GM19438 (cell line): Measurements from ENCODE around the gene COTL1.

ENCODE experiments used
- ATAC-seq: cut with Tn5 transposase; IDR thresholded peaks from one replicate; pipeline ENCODE4 v1.9.1; 2021; ENCODE audit warnings: low read depth; ENCODE audit not compliant: unreplicated experiment

COTL1 gene, protein sequence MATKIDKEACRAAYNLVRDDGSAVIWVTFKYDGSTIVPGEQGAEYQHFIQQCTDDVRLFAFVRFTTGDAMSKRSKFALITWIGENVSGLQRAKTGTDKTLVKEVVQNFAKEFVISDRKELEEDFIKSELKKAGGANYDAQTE

DNA sequence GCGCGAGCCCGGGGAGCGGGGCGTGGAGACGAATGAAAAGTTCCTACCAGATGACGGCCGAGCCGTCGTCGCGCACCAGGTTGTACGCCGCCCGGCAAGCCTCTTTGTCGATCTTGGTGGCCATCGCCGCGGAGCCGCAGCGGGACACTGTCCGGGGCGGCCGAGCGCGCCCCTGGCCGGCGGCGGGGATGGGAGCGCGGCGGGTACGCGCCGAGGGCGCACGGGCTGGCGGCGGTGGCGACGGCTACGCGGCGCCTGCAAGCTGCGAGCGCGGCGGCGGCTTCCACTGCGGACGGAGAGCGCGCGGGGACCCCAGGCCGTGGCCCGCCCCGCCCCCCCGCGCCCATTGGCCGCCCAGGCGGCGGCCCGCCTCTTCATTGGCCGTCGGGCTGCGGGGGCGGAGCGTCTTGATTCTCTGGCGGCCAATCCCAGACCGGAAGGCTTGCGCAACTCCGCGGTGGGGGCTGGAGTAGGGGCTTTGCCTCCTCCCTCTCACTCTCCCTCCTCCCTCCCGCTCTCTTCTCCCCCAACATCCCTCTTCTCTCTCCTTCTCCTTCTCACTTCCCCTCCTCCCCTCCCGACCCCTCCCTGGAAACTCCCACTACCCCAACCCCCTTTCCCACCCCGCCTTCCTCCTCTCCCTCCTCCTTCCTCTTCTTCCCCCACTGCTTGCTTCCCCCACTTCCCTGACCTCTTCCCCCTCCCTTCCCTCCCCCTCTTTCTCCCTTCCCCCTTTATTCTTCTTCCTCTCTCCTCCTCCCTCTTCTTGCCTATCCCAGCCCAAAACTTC, at the start of gene COTL1:
TSS of gene COTL1 (minus strand) at position 288 of the 790 bp plus-strand sequence. CDS start at position 124, 164 bp downstream.
- ATAC-seq, result peak; percentile 72

DNA sequence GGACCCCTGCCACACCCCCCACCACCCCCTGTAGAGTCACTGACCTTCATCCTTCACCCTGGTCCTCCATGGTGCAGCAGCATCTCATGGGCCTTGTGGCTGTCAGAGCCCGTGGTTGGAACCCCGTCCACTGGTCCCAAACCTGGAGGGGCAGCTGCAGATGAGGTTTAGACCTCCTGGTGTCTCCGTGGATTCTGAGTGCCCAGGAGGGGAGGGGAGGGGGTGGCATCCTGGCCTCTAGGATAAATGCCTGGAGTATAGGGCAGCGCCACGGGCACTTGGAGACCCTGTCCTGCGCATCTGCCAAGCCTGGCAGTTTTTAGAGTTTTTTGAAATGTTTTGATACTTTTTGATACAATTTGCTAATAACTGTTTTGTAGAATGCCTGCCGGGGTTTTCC, 48.0 kb upstream of the COTL1 start:
- ATAC-seq, result no peak

DNA sequence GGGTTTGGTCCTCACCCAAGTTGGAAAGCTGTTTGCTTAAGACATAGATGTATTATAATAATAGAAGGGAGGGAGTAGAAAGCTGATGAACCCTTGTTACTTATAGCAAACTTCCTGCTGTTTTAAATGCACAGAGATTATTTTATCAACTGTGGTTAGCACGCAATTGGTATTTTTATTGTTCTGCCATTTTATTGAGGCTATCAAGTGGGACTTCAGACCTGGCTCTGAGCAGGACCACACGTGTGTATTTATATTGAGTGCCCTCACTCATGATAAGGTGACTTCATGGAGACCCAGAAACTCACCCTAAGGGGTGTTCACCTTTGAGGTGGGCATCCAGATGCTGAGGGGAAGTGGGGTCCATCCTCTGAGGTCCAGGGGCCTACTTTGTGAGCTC, 47.5 kb upstream of the COTL1 start:
- no peak for ATAC-seq

DNA sequence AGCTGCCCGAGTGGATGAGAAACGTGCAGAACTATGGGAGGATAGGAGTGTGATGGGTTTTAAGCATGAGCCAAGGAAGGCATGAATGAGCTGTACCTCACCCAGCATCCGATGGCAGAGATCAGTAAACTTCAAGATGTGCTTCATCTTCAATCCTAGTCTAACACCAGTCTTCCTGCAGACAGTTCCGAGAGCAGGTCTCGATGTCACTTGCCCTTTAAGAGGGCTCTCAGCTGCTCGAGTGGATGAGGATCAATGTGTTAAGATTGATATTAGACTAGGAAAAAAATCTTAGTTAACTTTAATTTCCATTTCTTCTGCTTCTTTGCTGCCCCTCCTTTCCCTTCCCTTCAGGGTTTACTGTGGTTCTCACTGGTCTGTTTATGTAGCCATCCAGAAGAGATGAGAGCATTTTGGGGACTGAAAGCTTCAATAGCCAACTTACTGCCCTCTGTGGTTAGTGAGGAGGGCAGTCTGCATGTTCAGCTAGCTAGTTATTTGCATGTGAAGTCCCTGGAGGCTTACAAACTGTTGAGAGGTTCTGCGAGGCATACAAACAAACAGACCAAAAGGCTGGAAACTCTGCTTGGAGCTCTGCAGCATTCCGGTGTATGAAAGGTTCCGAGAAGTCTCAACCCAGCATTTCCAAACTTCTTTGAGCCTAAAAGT, 45.7 kb upstream of the COTL1 start:
- peak; percentile 91 for ATAC-seq

DNA sequence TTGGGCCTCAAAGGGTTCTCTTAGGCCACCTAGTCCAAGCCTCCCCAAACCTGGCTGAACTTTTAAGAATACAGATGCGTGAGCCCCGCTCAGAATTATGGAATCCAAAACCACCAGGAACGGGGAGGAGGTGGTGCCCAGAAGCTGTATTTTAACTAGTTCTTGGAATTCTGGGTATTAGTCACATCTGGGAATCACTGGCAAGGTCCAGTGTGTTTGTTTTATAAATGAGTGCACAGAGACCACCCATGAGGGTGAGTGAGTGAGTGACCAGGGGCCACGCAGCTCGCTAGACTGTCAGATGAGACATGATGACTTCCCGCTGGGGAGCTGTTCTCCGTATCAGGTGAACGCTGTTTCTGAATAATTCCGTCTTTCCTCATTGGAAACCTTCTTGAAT, 44.6 kb upstream of the COTL1 start:
- no peak for ATAC-seq

DNA sequence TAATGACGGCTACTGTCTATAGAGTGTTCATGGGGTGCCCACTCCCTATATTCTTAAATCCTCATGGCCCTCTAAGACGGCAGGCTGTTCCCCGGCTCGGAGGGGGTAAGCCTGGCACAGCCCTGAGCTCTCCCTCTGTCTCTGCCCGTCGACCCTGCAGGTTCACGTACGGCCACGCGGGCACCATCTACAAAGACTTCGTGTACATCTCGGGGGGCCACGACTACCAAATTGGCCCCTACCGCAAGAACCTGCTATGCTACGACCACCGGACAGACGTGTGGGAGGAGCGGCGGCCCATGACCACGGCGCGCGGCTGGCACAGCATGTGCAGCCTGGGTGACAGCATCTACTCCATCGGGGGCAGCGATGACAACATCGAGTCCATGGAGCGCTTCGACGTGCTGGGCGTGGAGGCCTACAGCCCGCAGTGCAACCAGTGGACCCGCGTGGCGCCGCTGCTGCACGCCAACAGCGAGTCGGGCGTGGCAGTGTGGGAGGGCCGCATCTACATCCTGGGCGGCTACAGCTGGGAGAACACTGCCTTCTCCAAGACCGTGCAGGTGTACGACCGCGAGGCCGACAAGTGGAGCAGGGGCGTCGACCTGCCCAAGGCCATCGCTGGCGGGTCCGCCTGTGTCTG, 43.7 kb upstream of the COTL1 start:
- no peak for ATAC-seq

DNA sequence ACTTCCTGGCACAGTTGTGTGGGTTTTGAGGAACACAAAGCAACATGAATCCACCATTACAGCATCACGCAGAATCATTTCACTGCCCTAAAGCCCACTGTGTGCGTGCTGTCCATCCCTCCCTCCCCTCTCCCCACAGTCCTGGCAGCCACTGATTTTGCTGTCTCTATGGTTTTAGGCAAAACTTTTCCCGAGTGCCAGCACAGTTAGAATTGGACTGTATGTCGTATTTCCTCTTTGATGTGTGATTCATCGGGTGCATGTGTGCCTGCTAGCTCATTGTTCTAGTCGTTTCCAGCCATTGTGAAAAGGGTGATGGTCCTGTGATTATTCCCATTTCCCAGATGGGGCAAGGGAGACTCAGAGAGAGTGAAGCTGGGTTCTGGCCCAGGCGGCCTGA, 43.1 kb upstream of the COTL1 start:
- no peak for ATAC-seq

DNA sequence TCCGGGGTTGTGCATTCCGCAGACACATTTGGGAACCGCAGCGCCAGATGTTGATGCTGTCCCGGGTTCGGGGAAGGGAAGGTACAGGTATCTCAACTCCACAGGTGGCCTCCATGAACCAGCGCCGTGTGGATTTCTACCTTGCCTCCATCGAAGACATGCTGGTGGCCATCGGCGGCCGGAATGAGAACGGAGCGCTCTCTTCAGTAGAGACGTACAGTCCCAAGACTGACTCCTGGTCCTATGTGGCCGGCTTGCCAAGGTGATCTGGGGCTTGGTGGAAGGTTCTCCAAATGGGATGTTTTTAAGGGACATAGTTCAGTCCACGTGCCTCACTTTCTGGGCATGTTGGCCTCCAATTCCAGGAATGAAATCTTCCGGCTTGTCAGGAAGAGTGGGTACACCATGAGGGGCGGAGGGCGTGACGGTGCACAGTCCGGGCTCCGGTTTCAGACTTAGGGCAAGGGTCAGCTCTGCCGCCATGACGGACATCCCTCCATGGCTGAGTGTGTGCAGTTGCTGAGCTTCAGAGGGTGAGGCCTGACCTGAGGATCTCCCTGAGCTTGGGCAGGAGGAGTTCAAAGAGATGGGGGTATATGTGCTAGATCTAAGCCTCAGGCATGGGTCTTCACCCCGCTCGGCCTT, 41.9 kb upstream of the COTL1 start:
- ATAC-seq, result no peak

DNA sequence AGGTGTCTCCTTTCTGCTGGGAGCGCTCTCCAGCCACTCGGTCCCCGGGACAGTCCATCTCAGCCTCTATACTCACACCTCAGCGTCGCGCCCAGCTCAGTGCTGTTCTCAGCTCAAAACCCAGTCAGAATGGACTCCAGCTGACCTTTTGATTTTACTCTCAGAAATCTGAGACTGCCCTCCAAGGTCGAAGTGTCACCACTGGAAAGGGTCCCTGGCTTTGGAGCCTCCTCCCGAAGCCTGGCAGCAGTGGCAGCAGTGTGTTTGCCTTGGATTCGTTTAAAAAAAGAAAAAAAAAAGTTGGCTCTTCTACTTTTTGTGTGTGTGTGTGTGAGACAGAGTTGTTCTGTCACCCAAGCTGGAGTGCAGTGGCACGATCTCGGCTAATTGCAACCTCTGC, 40.8 kb upstream of the COTL1 start:
- ATAC-seq, result no peak

DNA sequence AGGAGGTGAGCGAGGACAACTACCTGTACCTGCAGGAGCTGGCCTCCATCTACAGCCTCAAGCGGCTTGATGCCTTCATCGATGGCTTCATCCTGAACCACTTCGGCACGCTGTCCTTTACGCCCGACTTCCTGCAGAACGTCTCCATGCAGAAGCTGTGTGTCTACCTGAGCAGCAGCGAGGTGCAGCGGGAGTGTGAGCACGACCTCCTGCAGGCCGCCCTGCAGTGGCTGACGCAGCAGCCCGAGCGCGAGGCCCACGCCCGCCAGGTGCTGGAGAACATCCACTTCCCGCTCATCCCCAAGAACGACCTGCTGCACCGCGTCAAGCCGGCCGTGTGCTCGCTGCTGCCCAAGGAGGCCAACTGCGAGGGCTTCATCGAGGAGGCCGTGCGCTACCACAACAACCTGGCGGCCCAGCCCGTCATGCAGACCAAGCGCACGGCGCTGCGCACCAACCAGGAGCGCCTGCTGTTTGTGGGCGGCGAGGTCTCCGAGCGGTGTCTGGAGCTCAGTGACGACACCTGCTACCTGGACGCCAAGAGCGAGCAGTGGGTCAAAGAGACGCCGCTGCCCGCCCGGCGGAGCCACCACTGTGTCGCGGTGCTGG, 39.5 kb upstream of the COTL1 start:
- no peak for ATAC-seq

DNA sequence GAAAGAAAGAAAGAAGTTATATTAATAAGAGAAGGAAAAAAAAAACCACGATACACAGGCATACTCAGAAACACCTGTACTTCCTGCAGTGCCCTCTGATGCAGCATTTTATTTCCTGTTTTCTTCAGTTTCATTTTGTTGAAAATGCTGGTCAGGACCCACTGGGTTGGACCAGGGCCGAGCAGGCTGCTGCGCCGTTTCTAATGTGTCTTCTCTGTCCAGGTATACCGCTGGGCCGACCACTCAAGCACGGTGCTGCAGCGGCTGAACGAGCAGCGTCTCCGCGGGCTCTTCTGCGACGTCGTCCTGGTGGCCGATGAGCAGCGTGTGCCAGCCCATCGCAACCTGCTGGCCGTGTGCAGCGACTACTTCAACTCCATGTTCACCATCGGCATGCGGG, 38.8 kb upstream of the COTL1 start:
- ATAC-seq, result no peak

DNA sequence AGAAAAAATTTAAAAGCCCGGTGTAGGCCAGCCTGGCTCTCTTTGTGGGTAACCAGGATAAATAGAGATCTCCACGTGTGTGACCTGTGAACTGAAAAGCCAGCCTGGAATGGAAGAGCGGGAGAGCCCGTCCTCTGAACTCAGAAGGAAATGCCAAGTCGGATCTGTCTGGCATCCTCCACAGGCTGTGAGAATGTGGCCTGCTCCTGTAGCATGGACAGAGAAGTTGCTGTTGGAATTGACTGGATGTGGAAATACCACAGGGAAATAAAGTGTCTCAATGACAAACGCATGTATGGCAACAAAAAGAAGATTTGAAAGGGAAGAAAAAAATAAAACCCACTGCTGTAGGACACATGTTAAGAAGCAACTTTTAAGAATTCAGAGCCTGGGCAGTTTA, 37.1 kb upstream of the COTL1 start:
- ATAC-seq, result no peak

DNA sequence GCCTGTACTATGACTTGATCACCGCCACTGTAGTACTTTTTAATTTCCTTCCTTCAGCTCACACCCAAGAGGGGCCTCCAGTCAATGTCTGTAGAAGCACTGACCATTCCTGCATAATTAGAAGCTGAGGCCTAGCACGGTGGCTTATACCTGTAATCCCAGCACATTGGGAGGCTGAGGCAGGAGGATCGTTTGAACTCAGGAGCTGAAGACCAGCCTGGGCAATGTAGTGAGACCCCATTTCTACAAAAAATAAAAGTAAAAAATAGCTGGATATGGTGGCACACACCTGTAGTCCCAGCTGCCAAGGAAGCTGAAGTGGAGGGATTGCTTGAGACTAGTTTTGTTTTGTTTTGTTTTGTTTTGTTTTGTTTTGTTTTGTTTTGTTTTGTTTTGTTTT, 36.4 kb upstream of the COTL1 start:
- no peak for ATAC-seq

DNA sequence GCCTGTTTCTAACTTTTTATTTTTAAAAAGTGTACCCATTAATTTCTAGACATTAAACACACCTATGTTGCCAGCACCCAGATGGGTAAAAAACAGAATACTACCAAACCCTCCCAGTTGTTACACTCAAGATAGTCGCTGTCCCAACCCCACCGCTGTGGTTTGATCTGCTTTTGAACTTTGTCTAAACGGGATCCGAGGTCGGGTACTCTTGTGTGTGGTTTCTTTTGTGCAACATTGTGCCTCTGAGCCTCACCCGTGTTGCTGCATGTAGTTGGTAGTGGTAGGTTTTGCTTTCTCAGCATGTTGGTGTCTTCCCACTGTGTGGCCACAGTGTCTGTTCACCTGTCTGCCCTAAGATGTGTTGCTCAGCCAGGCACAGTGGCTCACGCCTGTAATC, 34.7 kb upstream of the COTL1 start:
- no peak for ATAC-seq

DNA sequence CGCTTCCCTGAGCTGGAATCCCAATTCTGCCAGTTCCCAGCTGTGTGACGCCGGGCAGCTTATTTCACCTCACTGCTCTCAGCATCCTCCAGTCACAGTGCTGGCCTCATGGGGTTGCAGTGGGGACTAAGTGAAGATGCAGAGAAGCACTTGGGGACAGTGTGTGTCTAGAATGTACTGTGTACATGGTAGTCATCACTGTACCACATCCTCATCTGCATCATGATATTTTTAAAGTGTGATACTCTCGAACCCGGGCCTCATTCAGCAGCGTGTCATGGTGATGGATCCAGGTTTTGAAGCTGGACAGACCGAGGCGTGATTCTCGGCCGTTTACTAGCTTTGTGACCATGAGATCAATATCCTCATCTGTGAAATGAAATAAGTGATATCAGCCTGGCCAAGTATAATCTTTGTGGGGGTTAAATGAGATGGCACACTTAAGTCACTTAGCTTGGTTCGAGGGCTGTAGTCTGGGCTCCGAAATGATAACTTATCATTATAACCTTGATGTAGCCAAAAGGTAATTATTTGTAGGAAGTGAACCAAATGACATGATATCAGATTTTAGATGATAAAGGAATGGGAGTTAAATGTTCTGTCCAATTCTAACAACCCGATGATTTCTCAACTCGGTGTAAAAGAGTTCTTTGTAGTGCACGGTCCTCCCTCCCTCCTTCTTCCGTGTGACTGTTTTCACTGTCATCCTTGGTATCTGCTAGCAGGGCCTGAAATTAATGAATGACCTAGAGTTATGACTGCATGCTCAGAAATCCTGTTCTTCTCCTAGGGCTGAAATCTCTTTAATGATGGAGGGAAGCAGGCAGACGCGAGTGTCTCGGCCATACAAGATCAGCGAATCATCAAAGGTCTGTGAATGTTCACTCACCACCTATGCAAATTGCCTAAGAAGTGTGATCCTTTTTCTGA, 32.4 kb upstream of the COTL1 start:
- no peak for ATAC-seq

DNA sequence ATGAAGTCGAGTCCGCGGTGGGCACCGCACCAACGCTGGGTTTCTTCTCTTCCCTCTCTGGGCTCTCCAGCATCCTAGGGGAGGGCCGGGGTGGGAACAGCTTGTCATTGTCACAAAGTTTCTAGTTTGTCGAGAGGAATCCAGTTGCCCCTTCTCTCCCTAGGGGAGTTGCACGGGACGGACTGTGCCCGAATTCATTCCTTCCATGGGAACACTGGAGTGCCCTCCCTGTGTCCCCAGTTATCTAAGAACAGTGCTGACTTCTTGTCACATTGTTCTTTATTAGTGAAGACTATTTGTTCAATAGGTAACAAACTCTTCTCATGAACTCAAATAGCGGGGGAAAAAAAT, 31.6 kb upstream of the COTL1 start:
- no peak for ATAC-seq

DNA sequence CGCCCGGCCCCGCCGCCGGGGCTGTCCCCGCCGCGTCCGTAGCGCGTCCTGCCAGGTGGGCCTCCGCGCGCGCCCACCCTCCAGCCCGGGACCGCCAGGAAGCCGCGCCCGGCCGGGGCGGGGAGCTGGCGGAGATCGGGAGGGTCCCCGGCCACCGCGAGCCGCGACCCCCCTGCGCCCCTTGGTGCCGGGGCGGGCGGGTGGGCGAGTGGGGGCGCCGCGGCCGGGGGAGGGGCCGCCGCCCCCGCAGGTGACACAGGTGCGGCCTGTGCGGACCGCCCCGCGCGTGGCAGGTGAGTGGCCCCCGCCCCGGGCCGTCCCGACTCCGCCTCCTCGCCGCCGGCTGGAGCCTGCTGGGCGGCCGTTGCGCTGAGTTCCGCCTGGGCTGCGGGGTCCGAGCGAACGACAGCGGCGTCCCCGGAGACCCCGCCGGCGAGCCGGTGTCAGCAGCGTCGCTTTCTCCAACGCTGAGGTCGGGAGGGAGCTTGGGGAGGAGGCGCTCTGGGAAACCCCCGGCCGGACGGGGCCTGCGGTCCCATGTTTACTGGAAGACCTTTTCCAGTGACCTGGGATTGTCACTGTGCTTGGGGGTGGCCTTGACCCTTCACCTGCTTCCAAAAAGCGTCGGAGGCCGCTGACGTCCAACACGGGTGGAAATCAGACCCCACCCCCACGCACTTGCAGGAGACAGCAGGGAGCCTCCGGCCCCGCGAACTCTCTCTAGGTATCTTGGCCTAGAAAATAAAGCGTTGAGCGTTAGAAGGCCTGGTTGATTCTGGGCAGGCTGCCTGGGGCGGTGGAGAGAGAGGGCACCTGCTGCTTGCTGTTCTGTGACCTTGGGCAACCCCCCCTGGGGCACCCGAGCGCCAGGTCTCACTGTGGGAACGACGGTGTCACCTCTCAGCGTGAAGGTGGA, 31.0 kb upstream of the COTL1 start:
- ATAC-seq, result peak; percentile 53

DNA sequence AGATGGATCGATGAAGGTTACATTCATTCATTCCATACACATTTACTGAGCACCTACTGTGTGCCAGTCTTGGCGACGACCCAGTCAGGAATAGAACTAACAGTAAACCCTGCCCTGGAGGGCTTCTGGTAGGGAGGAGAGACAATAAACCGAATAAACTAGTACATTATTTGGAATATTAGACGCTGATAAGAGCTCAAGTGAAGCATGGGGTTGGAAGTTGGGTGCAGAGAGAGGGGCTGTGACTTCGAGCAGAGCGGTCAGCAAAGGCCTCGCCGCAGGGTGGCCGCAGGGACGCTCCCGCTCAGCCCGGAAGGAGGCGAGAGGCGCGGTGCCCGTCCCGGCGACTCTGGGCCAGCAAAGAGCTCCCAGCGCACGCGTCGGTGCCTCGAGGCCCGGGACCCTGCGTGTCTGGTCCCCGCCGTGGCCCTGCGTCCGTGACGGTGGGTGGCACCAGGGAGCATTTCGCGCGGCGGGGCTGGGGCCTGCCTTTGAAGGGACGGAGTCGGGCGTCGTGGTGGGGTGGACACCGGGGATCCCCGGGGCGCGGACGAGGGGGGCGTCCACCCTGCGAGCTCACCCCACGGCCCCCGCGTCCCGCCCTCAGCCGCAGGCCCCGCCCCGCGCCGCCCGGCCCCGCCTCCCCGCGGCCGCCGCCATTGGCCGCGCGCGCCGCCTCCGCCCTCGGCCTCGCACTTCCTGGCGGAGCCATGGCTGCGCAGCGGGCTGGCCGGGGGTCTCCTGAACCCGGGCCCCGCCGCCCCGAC, 30.1 kb upstream of the COTL1 start, which contains the start of gene KLHL36:
TSS of gene KLHL36 (plus strand) at position 684 of the 767 bp plus-strand sequence. CDS start 2,357 bp downstream, outside the sequence.
- peak; percentile 80 for ATAC-seq
